Upper lobe of left lung (tissue), 6 donors: ENCODE results near the gene OR14C36. TPM values are rescaled to one million over a fixed set of nuclear protein-coding genes. Genes with fewer than 3 reads are reported as not detected.

Experiments used
- ATAC-seq, 2 donors: fragments of 200-7000 bp; cut with Tn5 transposase; one replicate each; pipeline ENCODE4 v1.9.1; 2022; ENCODE audit warnings: mild to moderate bottlenecking in 2 of 2, moderate library complexity in 2 of 2; ENCODE audit not compliant: low FRiP score in 2 of 2
- DNase-seq, 2 donors: peaks; one replicate each; pipeline ENCODE4 v3.0.0-alpha.2; 2019 to 2020
- H3K27ac ChIP-seq, 4 donors: fragments of 200-600 bp; sonication (generic); one replicate each; pipeline ENCODE4 v1.5.1; 2016 to 2019
- H3K27me3 ChIP-seq, 4 donors: fragments of 200-600 bp; sonication (generic); one replicate each; pipeline ENCODE4 v1.5.1; 2017 to 2019
- H3K36me3 ChIP-seq, 4 donors: fragments of 200-600 bp; sonication (generic); one replicate each; pipeline ENCODE4 v1.5.1; 2016 to 2019
- H3K4me1 ChIP-seq, 4 donors: fragments of 200-600 bp; sonication (generic); one replicate each; pipeline ENCODE4 v1.5.1; 2018 to 2019
- H3K4me3 ChIP-seq, 4 donors: fragments of 200-600 bp; sonication (generic); one replicate each; pipeline ENCODE4 v1.5.1; 2017 to 2019; ENCODE audit warnings: mild to moderate bottlenecking in 2 of 4, moderate library complexity in 1 of 4
- H3K9me3 ChIP-seq, 4 donors: fragments of 200-600 bp; sonication (generic); one replicate each; pipeline ENCODE4 v1.5.1; 2018 to 2019
- EP300 ChIP-seq, 4 donors: sonication (generic); formaldehyde crosslinking; IDR thresholded peaks; one replicate each; pipeline ENCODE4 v1.5.1; 2017; ENCODE audit warnings: antibody characterized with exemption in 4 of 4, control low read depth in 2 of 4
- POLR2A ChIP-seq, 4 donors: fragments of 450-650 bp; IDR thresholded peaks; one replicate each; pipeline ENCODE4 v1.5.1; 2016 to 2017; ENCODE audit warnings: antibody characterized with exemption in 4 of 4, mild to moderate bottlenecking in 2 of 4
- POLR2AphosphoS5 ChIP-seq, 2 donors: sonication (generic); formaldehyde crosslinking; IDR thresholded peaks; one replicate each; pipeline ENCODE4 v1.5.1; 2017; ENCODE audit warnings: antibody characterized with exemption in 2 of 2
- WGBS, 2 donors: methylation state at CpG; one replicate each; pipeline ENCODE4 v1.1.5; 2017 to 2018; 5-methylcytosine and 5-hydroxymethylcytosine counted together
- total RNA-seq, 6 donors: library from RNA; depleted of rRNA in 4 of 6; stranded (reverse); fragments of >200 nt in 4 of 6; gene quantifications; one replicate each; pipeline versions ENCODE4 v1.1.0 to v1.2.1, GENCODE V29; 2016 to 2021
- TF ChIP-seq, protein P1 (sequence below), 6 experiments: fragments of 450-650 bp in 4 of 6; fragments of 200-600 bp in 2 of 6; sonication (generic) in 2 of 6; IDR thresholded peaks; one replicate each; pipeline ENCODE4 v1.5.1; 2016 to 2019; ENCODE audit warnings: antibody characterized with exemption in 6 of 6
- donor health status: DM: no; HTN: no; CAD: no; lungs with moderate emphysema.
- donor health status: DM: no; HTN: yes; CAD: no; lungs with severe emphysema.

The OR14C36 gene
- total RNA-seq, 6 donors from 2014 or later: not detected

DNA sequence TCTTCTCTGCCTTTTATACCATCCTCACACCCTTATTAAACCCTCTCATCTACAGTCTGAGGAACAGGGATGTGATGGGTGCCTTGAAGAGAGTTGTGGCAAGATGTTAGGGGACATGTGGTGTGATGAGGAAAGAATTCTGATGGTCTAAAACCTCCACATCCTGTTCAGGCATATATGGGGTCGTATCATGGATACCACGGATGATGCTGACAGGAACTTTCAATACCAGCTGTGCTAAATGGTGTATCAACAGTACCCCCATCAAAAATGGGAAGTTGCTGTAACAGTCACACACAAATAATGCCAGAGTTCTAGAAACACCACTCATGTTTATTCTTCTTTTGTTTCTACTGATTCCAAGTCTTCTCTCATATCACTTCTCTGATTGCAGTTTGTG lies 39.9 kb downstream of the OR14C36 start:
- ATAC-seq: no peak
- Histone ChIP-seq H3K27ac (no peak overlapping the region), H3K4me3 (no peak overlapping the region), H3K9me3 (no peaks in the 10 kb centered on the region), H3K27me3 (no peaks in the 10 kb centered on the region), H3K36me3 (no peaks in the 10 kb centered on the region), H3K4me1 (no peaks in the 10 kb centered on the region)
- 41 to 47% methylated on average over 2 of the region's 2 CpGs for WGBS, 2 donors
- TF ChIP-seq EP300 (IDR thresholded peaks at IDR 0.05) (no peak), POLR2A (IDR thresholded peaks at IDR 0.05) (no peak)
- DNase-seq: no peak

DNA sequence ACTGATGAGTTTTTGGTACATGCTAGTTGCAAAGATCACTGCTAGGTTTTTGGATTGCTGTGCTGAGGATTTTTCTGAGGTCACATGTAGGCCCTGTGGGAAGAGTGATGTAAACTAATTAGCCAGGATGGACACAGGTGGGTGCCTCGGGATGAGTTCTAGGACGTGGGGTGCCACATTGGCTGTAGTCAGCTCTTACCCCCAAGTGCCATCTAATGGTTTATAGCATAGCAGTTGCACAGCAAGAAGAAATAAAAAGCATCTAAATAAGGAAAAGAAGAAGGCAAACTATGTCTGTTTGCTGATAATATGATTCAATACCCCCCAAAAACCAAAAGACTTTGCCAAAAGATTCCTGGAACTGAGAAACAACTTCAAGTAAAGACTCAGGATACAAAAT lies 44.5 kb downstream of the OR14C36 start:
- Histone ChIP-seq H3K27ac (no peak overlapping the region), H3K4me3 (no peak overlapping the region), H3K4me1 (no peaks in the 10 kb centered on the region), H3K27me3 (no peaks in the 10 kb centered on the region), H3K9me3 (peaks cover 0 to 3% (median 0%) of the 10 kb centered on the region in 4 donors), H3K36me3 (no peaks in the 10 kb centered on the region)
- DNase-seq: no peak
- ATAC-seq: no peak
- 51 to 63% methylated on average over 2 of the region's 2 CpGs for WGBS, 2 donors
- TF ChIP-seq POLR2AphosphoS5 (IDR thresholded peaks at IDR 0.05) (no peak), POLR2A (IDR thresholded peaks at IDR 0.05) (no peak), EP300 (IDR thresholded peaks at IDR 0.05) (no peak)
- TF ChIP-seq, protein P1, sequence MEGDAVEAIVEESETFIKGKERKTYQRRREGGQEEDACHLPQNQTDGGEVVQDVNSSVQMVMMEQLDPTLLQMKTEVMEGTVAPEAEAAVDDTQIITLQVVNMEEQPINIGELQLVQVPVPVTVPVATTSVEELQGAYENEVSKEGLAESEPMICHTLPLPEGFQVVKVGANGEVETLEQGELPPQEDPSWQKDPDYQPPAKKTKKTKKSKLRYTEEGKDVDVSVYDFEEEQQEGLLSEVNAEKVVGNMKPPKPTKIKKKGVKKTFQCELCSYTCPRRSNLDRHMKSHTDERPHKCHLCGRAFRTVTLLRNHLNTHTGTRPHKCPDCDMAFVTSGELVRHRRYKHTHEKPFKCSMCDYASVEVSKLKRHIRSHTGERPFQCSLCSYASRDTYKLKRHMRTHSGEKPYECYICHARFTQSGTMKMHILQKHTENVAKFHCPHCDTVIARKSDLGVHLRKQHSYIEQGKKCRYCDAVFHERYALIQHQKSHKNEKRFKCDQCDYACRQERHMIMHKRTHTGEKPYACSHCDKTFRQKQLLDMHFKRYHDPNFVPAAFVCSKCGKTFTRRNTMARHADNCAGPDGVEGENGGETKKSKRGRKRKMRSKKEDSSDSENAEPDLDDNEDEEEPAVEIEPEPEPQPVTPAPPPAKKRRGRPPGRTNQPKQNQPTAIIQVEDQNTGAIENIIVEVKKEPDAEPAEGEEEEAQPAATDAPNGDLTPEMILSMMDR (IDR thresholded peaks at IDR 0.05): no peak

Other genes starting within 250 kb of the OR14C36 start
- not detected for gene OR2M5, start 203.6 kb upstream of the OR14C36 start, total RNA-seq
- gene OR2M2, start 174.0 kb upstream of the OR14C36 start, total RNA-seq: not detected
- not detected for gene OR2M3, start 151.5 kb upstream of the OR14C36 start, total RNA-seq
- gene OR2M4, start 117.4 kb upstream of the OR14C36 start, total RNA-seq: not detected
- 1 to 10 TPM in 1 of 6 donors, not detected in 5; 3.3 TPM for gene OR2T33, start 70.8 kb upstream of the OR14C36 start, total RNA-seq
- not detected for gene OR2T12, start 45.4 kb upstream of the OR14C36 start, total RNA-seq
- gene OR2M7, start 24.2 kb upstream of the OR14C36 start, total RNA-seq: not detected
- not detected for gene OR2T4, start 12.9 kb downstream of the OR14C36 start, total RNA-seq
- gene OR2T6, start 27.0 kb downstream of the OR14C36 start, total RNA-seq: not detected
- not detected for gene OR2T1, start 54.3 kb downstream of the OR14C36 start, total RNA-seq
- gene OR2T2, start 96.9 kb downstream of the OR14C36 start, total RNA-seq: not detected
- not detected for gene OR2T3, start 124.6 kb downstream of the OR14C36 start, total RNA-seq
- not detected for gene OR2T5, start 139.8 kb downstream of the OR14C36 start, total RNA-seq
- gene OR2G6, start 159.3 kb downstream of the OR14C36 start, total RNA-seq: not detected
- gene OR2T29, start 214.0 kb downstream of the OR14C36 start, total RNA-seq: not detected
- gene OR2T34, start 226.0 kb downstream of the OR14C36 start, total RNA-seq: not detected
- gene OR2T10, start 248.9 kb downstream of the OR14C36 start, total RNA-seq: not detected